ENCODE data around the gene CNTN1.

CNTN1 gene

GRCh38 chr12:40691913-40692764 lies at the start of gene CNTN1:
Gene CNTN1 (plus strand): TSS chr12:40692439.
- no peak for DNase-seq

- no peak for DNase-seq
Observed at GRCh38 chr12:40643506-40643905, 48.7 kb upstream of the CNTN1 start.

GRCh38 chr12:40643976-40644375 lies 48.3 kb upstream of the CNTN1 start:
- DNase-seq = no peak

GRCh38 chr12:40644708-40645107 lies 47.5 kb upstream of the CNTN1 start:
- no peak for DNase-seq

- DNase-seq = no peak
Observed at GRCh38 chr12:40645361-40645760, 46.9 kb upstream of the CNTN1 start.

GRCh38 chr12:40646456-40646855 lies 45.8 kb upstream of the CNTN1 start:
- no peak for DNase-seq

- no peak for DNase-seq
Observed at GRCh38 chr12:40646911-40647310, 45.3 kb upstream of the CNTN1 start.

GRCh38 chr12:40647651-40648050 lies 44.6 kb upstream of the CNTN1 start:
- DNase-seq = no peak

- no peak for DNase-seq
Observed at GRCh38 chr12:40648519-40648918, 43.7 kb upstream of the CNTN1 start.

GRCh38 chr12:40650038-40650704 lies 42.1 kb upstream of the CNTN1 start:
- no peak for DNase-seq

GRCh38 chr12:40655451-40655850 lies 36.8 kb upstream of the CNTN1 start:
- no peak for DNase-seq

GRCh38 chr12:40662366-40662765 lies 29.9 kb upstream of the CNTN1 start:
- no peak for DNase-seq

GRCh38 chr12:40663781-40664180 lies 28.5 kb upstream of the CNTN1 start:
- DNase-seq = no peak

GRCh38 chr12:40668099-40668529 lies 24.1 kb upstream of the CNTN1 start:
- no peak for DNase-seq

- no peak for DNase-seq
Observed at GRCh38 chr12:40672741-40673271, 19.4 kb upstream of the CNTN1 start.

GRCh38 chr12:40681148-40681547 lies 11.1 kb upstream of the CNTN1 start:
- DNase-seq = no peak

- DNase-seq = no peak
Observed at GRCh38 chr12:40684986-40685385, 7.3 kb upstream of the CNTN1 start.

GRCh38 chr12:40688085-40688725 lies 4.0 kb upstream of the CNTN1 start:
- no peak for DNase-seq

- DNase-seq = no peak
Observed at GRCh38 chr12:40689576-40689975, 2.7 kb upstream of the CNTN1 start.

GRCh38 chr12:40692765-40693206 lies 547 bp downstream of the CNTN1 start:
- no peak for DNase-seq

- no peak for DNase-seq
Observed at GRCh38 chr12:40693207-40693821, 1.1 kb downstream of the CNTN1 start.

GRCh38 chr12:40697566-40698259 lies 5.5 kb downstream of the CNTN1 start:
- no peak for DNase-seq
